NT2/D1 (cell line): ENCODE data around the gene S1PR4.

Source experiments
- DNase-seq: peaks from one replicate; pipeline ENCODE4 v3.0.0-alpha.2; 2011; ENCODE audit warnings: low read depth, low spot score
- H3K27me3 ChIP-seq: 2 replicates; pipeline ENCODE4 v1.6.0; 2011; ENCODE audit warnings: mild to moderate bottlenecking; ENCODE audit not compliant: insufficient read length, insufficient read depth
- H3K36me3 ChIP-seq: 2 replicates; pipeline ENCODE4 v1.6.1; 2011; ENCODE audit warnings: mild to moderate bottlenecking, low read length, mixed read lengths; ENCODE audit not compliant: insufficient read depth, insufficient read length
- H3K4me1 ChIP-seq: 2 replicates; pipeline ENCODE4 v1.5.1; 2011; ENCODE audit not compliant: insufficient read depth, insufficient read length
- H3K4me3 ChIP-seq: 2 replicates; pipeline ENCODE4 v1.5.1; 2011; ENCODE audit warnings: low read depth; ENCODE audit not compliant: insufficient read length
- H3K9ac ChIP-seq: 2 replicates; pipeline ENCODE4 v1.6.0; 2011; ENCODE audit warnings: low read depth; ENCODE audit not compliant: insufficient read length
- H3K9me3 ChIP-seq: 2 replicates; pipeline ENCODE4 v1.5.1; 2011; ENCODE audit warnings: mild to moderate bottlenecking, low read length; ENCODE audit not compliant: insufficient read depth
- SUZ12 ChIP-seq: IDR thresholded peaks from 2 replicates; pipeline ENCODE4 v1.6.1; 2011; ENCODE audit not compliant: insufficient read length, insufficient read depth; ENCODE audit errors: extremely low read depth
- YY1 ChIP-seq: IDR thresholded peaks from 2 replicates; pipeline ENCODE4 v1.6.1; 2011; ENCODE audit not compliant: insufficient read length, insufficient read depth
- ZNF274 ChIP-seq: IDR thresholded peaks from 2 replicates; pipeline ENCODE4 v1.6.1; 2011; ENCODE audit warnings: mild to moderate bottlenecking, low read depth, low read length

The S1PR4 gene

GRCh38 chr19:3137119-3137518 lies 41.5 kb upstream of the S1PR4 start:
- DNase-seq, result no peak
- Histone ChIP-seq H3K9ac (no peak overlapping the region), H3K9me3 (no peaks in the 10 kb centered on the region), H3K36me3 (no peaks in the 10 kb centered on the region), H3K4me1 (no peaks in the 10 kb centered on the region), H3K4me3 (no peak overlapping the region), H3K27me3 (no peaks in the 10 kb centered on the region)
- TF ChIP-seq SUZ12 (no peak), YY1 (no peak), ZNF274 (no peak)

GRCh38 chr19:3138268-3138667 lies 40.3 kb upstream of the S1PR4 start:
- DNase-seq, result no peak
- Histone ChIP-seq H3K27me3 (no peaks in the 10 kb centered on the region), H3K4me3 (no peak overlapping the region), H3K9ac (no peak overlapping the region), H3K36me3 (no peaks in the 10 kb centered on the region), H3K4me1 (no peaks in the 10 kb centered on the region), H3K9me3 (no peaks in the 10 kb centered on the region)
- TF ChIP-seq YY1 (no peak), ZNF274 (no peak)

- no peak overlapping the region for H3K9ac ChIP-seq
- H3K36me3 ChIP-seq, result no peaks in the 10 kb centered on the region
- peaks cover 3% of the 10 kb centered on the region for H3K4me1 ChIP-seq
- DNase-seq, result no peak
- no peaks in the 10 kb centered on the region for H3K27me3 ChIP-seq
- H3K9me3 ChIP-seq, result no peaks in the 10 kb centered on the region
- no peak overlapping the region for H3K4me3 ChIP-seq
- TF ChIP-seq YY1 (no peak), SUZ12 (no peak), ZNF274 (no peak)
Observed at GRCh38 chr19:3140667-3141038, 37.9 kb upstream of the S1PR4 start.

- H3K9ac ChIP-seq, result no peak overlapping the region
- no peaks in the 10 kb centered on the region for H3K27me3 ChIP-seq
- H3K36me3 ChIP-seq, result no peaks in the 10 kb centered on the region
- no peak for TF ChIP-seq SUZ12
- TF ChIP-seq ZNF274, result no peak
- no peak for TF ChIP-seq YY1
- no peak overlapping the region for H3K4me3 ChIP-seq
- no peaks in the 10 kb centered on the region for H3K9me3 ChIP-seq
- H3K4me1 ChIP-seq, result peaks cover 3% of the 10 kb centered on the region
- no peak for DNase-seq
Observed at GRCh38 chr19:3142292-3142670, 36.3 kb upstream of the S1PR4 start.

- no peak overlapping the region for H3K4me3 ChIP-seq
- H3K27me3 ChIP-seq, result no peaks in the 10 kb centered on the region
- TF ChIP-seq ZNF274 (no peak), YY1 (no peak), SUZ12 (no peak)
- no peak overlapping the region for H3K9ac ChIP-seq
- H3K36me3 ChIP-seq, result no peaks in the 10 kb centered on the region
- no peak for DNase-seq
- H3K9me3 ChIP-seq, result no peaks in the 10 kb centered on the region
- H3K4me1 ChIP-seq, result peaks cover 3% of the 10 kb centered on the region
Observed at GRCh38 chr19:3142781-3143337, 35.7 kb upstream of the S1PR4 start.

- Histone ChIP-seq H3K36me3 (no peaks in the 10 kb centered on the region), H3K27me3 (peaks cover 7% of the 10 kb centered on the region), H3K9ac (no peak overlapping the region), H3K4me1 (peaks cover 5% of the 10 kb centered on the region), H3K4me3 (no peak overlapping the region), H3K9me3 (no peaks in the 10 kb centered on the region)
- DNase-seq, result no peak
- TF ChIP-seq SUZ12, result no peak
- no peak for TF ChIP-seq ZNF274
- TF ChIP-seq YY1, result no peak
Observed at GRCh38 chr19:3145909-3146676, 32.5 kb upstream of the S1PR4 start.

GRCh38 chr19:3146677-3147100 lies 31.9 kb upstream of the S1PR4 start:
- H3K4me1 ChIP-seq, result peaks cover 5% of the 10 kb centered on the region
- TF ChIP-seq ZNF274 (no peak), YY1 (no peak), SUZ12 (no peak)
- no peaks in the 10 kb centered on the region for H3K36me3 ChIP-seq
- DNase-seq, result peak; percentile 16
- H3K4me3 ChIP-seq, result no peak overlapping the region
- H3K9ac ChIP-seq, result no peak overlapping the region
- no peaks in the 10 kb centered on the region for H3K9me3 ChIP-seq
- H3K27me3 ChIP-seq, result peaks cover 7% of the 10 kb centered on the region

GRCh38 chr19:3148503-3148902 lies 30.1 kb upstream of the S1PR4 start:
- Histone ChIP-seq H3K27me3 (peaks cover 13% of the 10 kb centered on the region), H3K4me3 (no peak overlapping the region), H3K4me1 (peaks cover 5% of the 10 kb centered on the region), H3K9ac (no peak overlapping the region), H3K9me3 (no peaks in the 10 kb centered on the region), H3K36me3 (no peaks in the 10 kb centered on the region)
- TF ChIP-seq ZNF274 (no peak), YY1 (no peak), SUZ12 (no peak)
- DNase-seq, result no peak
